Right kidney (tissue), 1 donor: ENCODE measurements around the gene ZNF793.

Source experiments
- DNase-seq: peaks from one replicate; pipeline ENCODE4 v3.0.0-alpha.2; 2016

ZNF793 gene

DNA sequence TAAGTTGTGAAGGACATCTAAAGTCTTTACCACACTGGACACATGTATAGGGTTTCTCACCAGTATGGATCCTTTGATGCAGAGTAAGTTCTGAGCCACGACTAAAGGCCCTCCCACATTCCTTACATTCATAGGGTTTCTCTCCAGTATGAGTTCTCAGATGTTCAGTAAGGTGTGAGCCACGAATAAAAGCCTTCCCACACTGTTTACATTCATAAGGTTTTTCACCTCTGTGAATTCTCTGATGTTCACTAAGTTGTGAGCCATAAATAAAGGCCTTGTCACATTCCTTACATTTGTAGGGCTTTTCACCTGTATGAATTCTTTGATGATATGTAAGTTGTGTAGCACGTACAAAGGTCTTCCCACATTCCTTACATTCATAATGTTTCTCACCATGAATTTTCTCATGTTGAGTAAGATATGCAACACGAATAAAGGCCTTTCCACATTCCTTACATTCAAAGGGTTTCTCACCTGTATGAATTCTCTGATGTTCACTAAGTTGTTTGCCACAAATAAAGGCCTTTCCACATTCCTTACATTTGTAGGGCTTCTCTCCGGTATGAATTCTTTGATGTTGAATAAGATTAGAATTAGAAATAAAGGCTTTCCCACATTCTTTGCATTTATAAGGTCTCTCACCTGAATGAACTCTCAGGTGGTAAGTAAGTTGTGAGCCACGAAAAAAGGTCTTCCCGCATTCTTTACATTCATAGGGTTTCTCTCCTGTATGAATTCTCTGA is 58.1 kb downstream of the ZNF793 start:
- DNase-seq: no peak

DNA sequence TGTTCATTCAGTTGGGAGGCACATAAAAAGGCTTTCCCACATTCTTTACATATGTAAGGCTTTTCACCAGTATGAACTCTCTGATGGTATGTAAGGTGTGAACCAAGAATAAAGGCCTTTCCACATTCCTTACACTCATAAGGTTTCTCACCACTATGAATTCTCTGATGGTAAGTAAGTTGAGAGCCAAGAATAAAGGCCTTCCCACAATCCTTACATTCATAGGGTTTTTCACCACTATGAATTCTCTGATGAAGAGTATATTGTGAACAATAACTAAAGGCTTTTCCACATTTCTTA is 58.6 kb downstream of the ZNF793 start:
- DNase-seq: no peak

DNA sequence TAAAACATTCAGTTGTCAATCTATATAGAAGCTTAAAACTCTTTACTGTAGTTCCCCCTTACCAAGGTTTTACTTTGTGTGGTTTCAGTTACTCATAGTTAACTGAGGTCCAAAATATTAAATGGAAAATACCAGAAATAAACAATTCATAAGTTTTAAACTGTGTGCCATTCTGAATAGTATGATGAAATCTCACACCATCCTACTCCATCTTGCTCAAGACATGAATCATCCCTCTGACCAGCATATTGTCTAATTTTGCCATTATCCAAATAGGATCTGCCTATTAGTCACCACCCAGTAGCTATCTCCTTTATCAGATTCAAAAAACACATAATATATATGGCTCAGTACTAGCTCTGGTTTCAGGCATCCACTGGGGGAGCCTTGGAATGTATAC is 65.5 kb downstream of the ZNF793 start:
- no peak for DNase-seq

DNA sequence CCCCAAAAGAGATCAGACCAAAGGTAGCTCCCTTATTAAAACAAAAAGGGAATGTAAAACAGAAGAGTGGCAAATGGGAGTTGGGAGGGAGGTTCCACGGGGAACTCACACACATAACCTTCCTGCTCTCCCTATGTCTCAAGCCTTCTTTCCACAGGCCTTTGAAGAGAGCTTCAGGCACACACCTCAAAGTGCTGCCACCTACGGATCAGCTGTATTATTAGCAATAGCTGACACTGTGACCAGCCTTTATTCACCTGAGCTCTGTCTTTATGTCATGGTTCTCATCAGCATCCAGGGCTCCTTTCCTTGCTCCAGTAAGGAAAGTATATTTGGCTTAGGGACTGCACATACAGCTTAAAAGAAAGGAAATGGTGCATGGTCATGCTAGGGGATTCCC is 76.6 kb downstream of the ZNF793 start:
- no peak for DNase-seq
